Left lobe of liver (tissue), 2 donors: ENCODE data around the gene TKFC. TPM values are rescaled to one million over a fixed set of nuclear protein-coding genes. Genes with fewer than 3 reads are reported as not detected.

Experiments used
- ATAC-seq: fragments of 200-7000 bp; cut with Tn5 transposase; one replicate; pipeline ENCODE4 v1.9.1; 2020; ENCODE audit warnings: mild to moderate bottlenecking, moderate library complexity
- DNase-seq: peaks from one replicate; pipeline ENCODE4 v3.0.0-alpha.2; 2020; ENCODE audit warnings: low spot score
- total RNA-seq: library from RNA; stranded (reverse); gene quantifications from one replicate; pipeline ENCODE4 v1.2.1, GENCODE V29; 2021
- donor health status: DM: no; HTN: no; CAD: no; lungs with moderate emphysema.
- donor health status: DM: no; HTN: yes; CAD: no.

Gene TKFC
- total RNA-seq, result 176 TPM

GRCh38 chr11:61332797-61333549, at the start of gene TKFC, which contains the start of gene DDB1:
Gene TKFC (plus strand): TSS chr11:61333228. CDS start chr11:61334729, 1,501 bp downstream.
Gene DDB1 (minus strand): TSS chr11:61333105. CDS start chr11:61332968, 137 bp downstream.
- DNase-seq, result peak; percentile 96
- peak; percentile 85 for ATAC-seq

- DNase-seq, result no peak
Observed at GRCh38 chr11:61283613-61284012, 49.4 kb upstream of the TKFC start.

GRCh38 chr11:61287338-61287977, 45.6 kb upstream of the TKFC start:
- no peak for DNase-seq

More at GRCh38 chr11:61283613-61284012, 49.4 kb upstream of the TKFC start:
- ATAC-seq, result no peak

GRCh38 chr11:61290905-61291690, 41.9 kb upstream of the TKFC start:
- ATAC-seq, result no peak
- DNase-seq, result no peak

More at GRCh38 chr11:61287338-61287977, 45.6 kb upstream of the TKFC start:
- ATAC-seq, result no peak

- ATAC-seq (no peak), DNase-seq (no peak)
Observed at GRCh38 chr11:61292356-61292755, 40.7 kb upstream of the TKFC start.

- DNase-seq, result peak; percentile 61
- ATAC-seq, result peak; percentile 61
Observed at GRCh38 chr11:61293867-61294716, 38.9 kb upstream of the TKFC start.

GRCh38 chr11:61294717-61295595, 38.1 kb upstream of the TKFC start, which contains the start of gene VWCE:
Gene VWCE (minus strand): TSS chr11:61295316. CDS start chr11:61295037, 279 bp downstream.
- DNase-seq, result peak; percentile 72
- peak; percentile 80 for ATAC-seq

GRCh38 chr11:61295596-61295926, 37.5 kb upstream of the TKFC start:
- peak; percentile 5 for ATAC-seq
- peak; percentile 54 for DNase-seq

- ATAC-seq, result no peak
- DNase-seq, result no peak
Observed at GRCh38 chr11:61297341-61297740, 35.7 kb upstream of the TKFC start.

- DNase-seq (no peak), ATAC-seq (no peak)
Observed at GRCh38 chr11:61297746-61298145, 35.3 kb upstream of the TKFC start.

GRCh38 chr11:61298663-61299244, 34.3 kb upstream of the TKFC start:
- DNase-seq (no peak), ATAC-seq (peak; percentile 33)

- DNase-seq (no peak), ATAC-seq (no peak)
Observed at GRCh38 chr11:61302550-61302949, 30.5 kb upstream of the TKFC start.

- DNase-seq (no peak), ATAC-seq (no peak)
Observed at GRCh38 chr11:61303725-61304124, 29.3 kb upstream of the TKFC start.

GRCh38 chr11:61305417-61305816, 27.6 kb upstream of the TKFC start:
- ATAC-seq (no peak), DNase-seq (no peak)

- ATAC-seq (no peak), DNase-seq (no peak)
Observed at GRCh38 chr11:61306221-61306620, 26.8 kb upstream of the TKFC start.

- ATAC-seq (no peak), DNase-seq (no peak)
Observed at GRCh38 chr11:61307354-61307753, 25.7 kb upstream of the TKFC start.

- ATAC-seq (no peak), DNase-seq (no peak)
Observed at GRCh38 chr11:61309141-61309540, 23.9 kb upstream of the TKFC start.

- ATAC-seq, result no peak
Observed at GRCh38 chr11:61309739-61310138, 23.3 kb upstream of the TKFC start.

GRCh38 chr11:61310749-61311148, 22.3 kb upstream of the TKFC start:
- no peak for ATAC-seq

More at GRCh38 chr11:61309739-61310138, 23.3 kb upstream of the TKFC start:
- no peak for DNase-seq

More at GRCh38 chr11:61310749-61311148, 22.3 kb upstream of the TKFC start:
- DNase-seq, result no peak
